GM19455 (cell line): ENCODE data around the gene ADCY2.

Experiments used
- ATAC-seq: cut with Tn5 transposase; IDR thresholded peaks from one replicate; pipeline ENCODE4 v1.9.1; 2021; ENCODE audit not compliant: unreplicated experiment

Gene ADCY2

DNA sequence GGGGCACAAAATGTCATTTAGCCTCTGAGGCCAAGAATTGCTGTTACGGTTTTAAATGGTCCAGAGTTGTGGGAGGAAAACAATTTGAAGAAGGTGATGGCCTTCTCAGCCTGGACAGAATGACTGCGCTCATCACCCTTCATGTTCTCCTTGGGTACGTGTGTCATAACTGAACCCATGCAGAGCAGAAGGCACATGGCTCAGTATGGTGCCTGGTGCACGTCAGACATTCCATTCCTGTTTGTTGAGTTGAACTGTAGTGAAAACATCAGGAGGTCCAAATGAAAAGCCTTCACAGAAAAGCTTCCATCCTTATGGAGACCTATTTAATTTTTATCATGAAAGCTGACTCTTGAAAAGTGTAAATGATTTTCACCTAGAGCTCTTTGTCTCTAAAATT is 321.8 kb downstream of the ADCY2 start:
- no peak for ATAC-seq

DNA sequence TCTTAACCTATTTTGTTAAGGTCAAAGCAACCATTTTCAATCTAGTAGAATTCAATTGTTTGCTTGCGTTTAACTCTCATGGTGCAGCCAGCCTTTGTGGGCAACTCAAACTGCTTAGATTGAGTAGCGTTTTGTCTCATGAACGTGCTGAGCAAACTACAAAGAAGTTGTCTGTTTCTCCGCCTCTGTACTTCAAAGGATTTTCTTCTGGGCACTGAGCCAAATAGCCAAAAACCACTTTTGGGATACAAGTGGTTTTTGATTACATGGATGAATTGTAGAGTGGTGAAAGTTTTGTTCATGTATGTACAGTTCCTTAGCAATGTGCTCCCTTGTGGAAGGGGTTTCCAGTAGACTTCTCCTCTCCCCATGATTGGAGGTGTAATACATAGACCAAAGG is 332.1 kb downstream of the ADCY2 start:
- no peak for ATAC-seq

GRCh38 chr5:7741415-7742065 is 345.6 kb downstream of the ADCY2 start:
- no peak for ATAC-seq

- no peak for ATAC-seq
Observed at GRCh38 chr5:7742241-7742656, 346.3 kb downstream of the ADCY2 start.

DNA sequence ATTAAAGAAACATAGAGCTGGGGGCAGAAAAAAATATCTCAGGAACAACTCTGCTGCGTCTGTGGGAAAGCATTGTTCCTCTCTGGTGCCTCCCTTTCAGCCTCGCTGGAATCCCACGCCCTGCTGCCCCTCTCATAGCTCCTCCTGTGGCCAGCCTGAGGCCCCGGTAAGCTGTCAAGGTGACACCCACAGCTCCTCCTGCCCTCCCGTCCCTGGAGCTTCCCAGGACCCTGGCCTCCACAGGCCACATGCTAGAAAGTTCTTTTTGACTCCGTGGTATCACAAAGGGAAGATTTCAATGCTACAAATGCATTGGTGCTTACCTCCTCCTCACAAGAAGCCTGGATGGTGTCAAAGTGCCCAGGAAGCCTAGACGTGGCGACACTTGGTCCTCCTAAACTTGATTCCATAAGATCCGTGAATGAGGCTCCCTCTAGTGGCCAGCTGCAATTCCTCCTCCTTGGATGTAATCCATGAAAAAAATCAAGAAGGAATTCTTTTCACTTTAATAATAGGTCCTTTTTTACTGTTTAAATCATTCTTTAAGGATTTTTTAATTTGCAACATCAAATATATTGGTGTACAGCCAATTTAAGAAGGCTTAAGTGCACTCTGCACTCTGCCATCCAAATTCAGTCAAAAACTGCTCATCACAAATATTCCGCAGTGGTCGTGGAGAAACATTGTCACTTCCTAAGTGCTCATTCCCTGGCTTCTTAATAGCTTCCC is 350.1 kb downstream of the ADCY2 start:
- no peak for ATAC-seq

GRCh38 chr5:7747728-7748127 is 351.8 kb downstream of the ADCY2 start:
- no peak for ATAC-seq

DNA sequence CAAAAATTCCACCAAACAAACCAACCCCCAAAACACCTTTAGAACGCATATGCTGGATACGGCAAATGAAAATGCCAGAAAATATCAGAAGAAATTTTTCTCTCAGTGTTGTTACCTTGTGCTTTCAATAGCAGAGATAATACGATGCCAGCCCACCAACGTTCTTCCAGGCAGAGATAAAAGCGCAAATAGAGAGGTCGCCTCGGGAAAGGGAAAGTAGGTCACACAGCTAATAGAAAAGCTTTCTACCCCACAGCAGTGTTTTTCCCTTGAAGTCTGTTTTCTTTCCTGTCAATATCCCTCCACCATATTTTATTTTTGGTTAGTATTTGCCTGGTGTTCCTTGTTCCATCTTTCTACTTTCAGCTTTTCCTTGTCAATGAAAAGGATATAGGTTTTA is 353.7 kb downstream of the ADCY2 start:
- no peak for ATAC-seq

GRCh38 chr5:7751874-7752273 is 355.9 kb downstream of the ADCY2 start:
- no peak for ATAC-seq

DNA sequence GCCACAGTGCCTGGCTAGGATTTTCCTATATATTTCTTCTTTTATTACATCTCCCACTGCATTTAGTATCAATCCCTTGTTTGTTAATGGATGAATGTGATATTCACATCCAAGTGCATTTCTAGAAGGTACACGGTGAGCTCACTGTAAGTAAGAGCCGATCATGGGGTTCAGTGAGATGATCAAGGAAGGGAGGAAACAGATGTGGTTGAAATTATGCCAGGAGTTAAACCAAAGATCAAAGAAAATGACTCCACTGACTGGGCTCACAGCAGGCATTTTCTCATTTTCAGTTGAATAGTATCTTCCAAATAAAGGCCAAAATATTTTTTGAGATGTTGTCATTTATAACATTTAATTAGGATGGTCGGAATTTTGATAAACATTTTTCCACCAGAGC is 357.2 kb downstream of the ADCY2 start:
- ATAC-seq, result no peak

- ATAC-seq, result no peak
Observed at GRCh38 chr5:7753596-7753995, 357.7 kb downstream of the ADCY2 start.

DNA sequence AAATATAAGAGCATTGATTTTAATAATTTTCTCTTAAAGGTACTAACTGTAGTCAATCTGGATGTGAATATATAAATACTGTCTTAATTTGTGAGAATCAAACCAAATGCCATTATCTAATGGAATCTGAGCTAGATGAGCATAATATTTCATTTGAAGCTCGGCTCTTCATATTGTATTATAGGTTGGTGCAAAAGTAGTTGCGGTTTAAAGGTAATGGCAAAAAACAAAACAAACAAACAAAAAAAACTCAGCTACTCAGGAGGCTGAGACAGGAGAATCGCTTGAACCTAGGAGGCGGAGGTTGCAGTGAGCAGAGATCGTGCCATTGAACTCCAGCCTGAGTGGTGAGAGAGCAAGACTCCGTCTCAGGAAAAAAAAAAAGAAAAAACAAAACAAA is 358.6 kb downstream of the ADCY2 start:
- no peak for ATAC-seq

DNA sequence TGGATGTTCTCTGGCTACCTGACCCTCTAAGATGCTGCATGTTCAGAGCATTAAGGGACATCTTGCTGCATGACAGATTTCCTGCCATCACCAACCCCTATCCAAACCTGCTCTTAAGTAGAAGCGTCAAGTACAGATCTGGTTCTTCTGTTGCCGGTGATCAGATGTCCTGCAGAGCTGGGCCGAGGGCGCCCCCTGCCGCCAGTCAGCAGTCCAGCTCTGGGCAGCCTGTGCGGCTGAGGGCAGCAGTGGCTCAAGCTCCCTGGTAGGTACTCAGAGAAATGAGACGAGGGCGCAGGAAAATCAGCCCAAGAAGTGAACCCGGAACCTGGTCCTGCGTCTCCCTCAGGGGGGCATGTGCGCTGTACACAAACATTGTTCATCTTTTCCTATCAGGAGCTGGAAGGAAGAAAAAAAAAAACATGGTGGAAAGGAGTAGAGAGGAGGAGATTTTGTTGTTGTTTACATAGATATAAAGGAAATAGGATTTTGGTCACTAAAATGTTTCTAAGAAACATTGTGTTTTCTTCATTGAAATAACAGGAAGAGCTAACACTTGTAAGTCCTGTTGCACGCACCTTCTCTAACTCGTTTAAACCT is 359.2 kb downstream of the ADCY2 start:
- ATAC-seq, result no peak

DNA sequence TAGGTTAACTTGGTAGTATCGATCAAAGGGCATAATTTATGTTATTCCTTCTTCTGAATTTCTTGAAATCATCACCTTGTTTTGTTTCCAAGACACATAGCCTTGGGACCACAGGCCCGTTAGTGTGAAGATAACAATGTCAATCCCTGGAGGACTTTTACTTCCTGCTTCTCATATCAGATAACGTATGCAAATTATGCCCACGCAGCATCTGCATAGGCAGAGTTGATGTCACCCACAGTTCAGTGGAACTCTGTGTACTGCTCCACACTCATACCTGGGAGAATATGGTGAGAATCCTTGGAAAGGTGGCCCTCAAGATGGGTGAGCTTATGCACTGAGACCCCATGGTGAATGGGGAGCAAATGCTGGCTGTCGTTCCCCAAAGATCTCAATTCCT is 360.0 kb downstream of the ADCY2 start:
- no peak for ATAC-seq

GRCh38 chr5:7756453-7756852 is 360.5 kb downstream of the ADCY2 start:
- no peak for ATAC-seq

GRCh38 chr5:7759257-7759871 is 363.4 kb downstream of the ADCY2 start:
- ATAC-seq, result no peak

GRCh38 chr5:7759951-7760580 is 364.1 kb downstream of the ADCY2 start:
- no peak for ATAC-seq

- no peak for ATAC-seq
Observed at GRCh38 chr5:7762267-7762666, 366.3 kb downstream of the ADCY2 start.

DNA sequence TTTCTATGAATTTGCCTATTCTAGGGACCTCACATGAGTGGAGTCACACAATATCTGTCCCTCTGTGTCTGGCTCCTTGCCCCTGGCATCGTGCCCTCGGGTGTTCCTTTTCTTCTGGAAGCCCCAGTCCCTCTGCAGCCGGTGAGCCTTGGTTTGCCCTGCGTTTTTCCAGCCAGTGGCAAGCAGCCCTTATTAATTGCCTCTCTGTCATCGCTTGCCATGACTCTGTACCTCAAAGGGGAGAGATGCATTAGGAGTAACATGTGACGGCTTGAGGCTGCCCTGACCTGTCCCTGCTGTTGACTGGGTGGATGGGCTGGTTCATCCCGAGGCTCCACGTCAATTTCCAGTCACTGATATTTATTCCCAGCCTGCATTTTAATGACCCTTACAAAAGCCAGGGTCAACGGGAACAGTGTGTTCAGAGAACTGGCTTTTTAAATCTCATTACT is 367.7 kb downstream of the ADCY2 start:
- no peak for ATAC-seq

DNA sequence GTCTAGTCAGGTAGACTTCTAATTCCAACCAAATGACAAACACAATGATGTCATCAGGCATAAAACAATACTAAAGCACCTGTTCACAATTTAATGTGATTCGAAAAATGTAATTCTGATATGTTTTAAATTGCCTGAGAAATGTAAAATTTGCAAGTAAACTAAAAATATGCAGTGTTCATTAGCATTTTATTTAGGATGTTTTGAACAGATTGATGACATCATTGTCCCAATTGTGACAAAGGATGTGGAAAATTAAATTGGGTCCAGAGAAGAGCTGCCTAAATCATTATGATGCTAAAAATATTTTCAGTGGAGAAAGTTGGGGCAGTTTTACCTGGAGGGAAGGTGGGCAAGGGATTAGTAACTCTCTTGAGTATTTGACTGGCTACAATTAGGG is 368.5 kb downstream of the ADCY2 start:
- no peak for ATAC-seq

- no peak for ATAC-seq
Observed at GRCh38 chr5:7770436-7770835, 374.5 kb downstream of the ADCY2 start.

GRCh38 chr5:7772141-7772540 is 376.2 kb downstream of the ADCY2 start:
- no peak for ATAC-seq
